Vagina (tissue), 2 donors: ENCODE results near the gene TFPI.

ENCODE experiments used
- CTCF ChIP-seq, 3 experiments: fragments of 450-650 bp in 2 of 3; fragments of 200-600 bp in 1 of 3; sonication (generic) in 1 of 3; IDR thresholded peaks; one replicate each; pipeline ENCODE4 v1.5.1; 2017 to 2019; ENCODE audit warnings: antibody characterized with exemption in 3 of 3, mild to moderate bottlenecking in 2 of 3, moderate library complexity in 2 of 3
- POLR2A ChIP-seq, 2 donors: fragments of 450-650 bp; IDR thresholded peaks; one replicate each; pipeline ENCODE4 v1.6.1; 2017; ENCODE audit warnings: antibody characterized with exemption in 2 of 2, mild to moderate bottlenecking in 2 of 2, moderate library complexity in 2 of 2
- POLR2AphosphoS5 ChIP-seq, 2 donors: sonication (generic); formaldehyde crosslinking; IDR thresholded peaks; one replicate each; pipeline ENCODE4 v1.9.0; 2017; ENCODE audit warnings: antibody characterized with exemption in 2 of 2, mild to moderate bottlenecking in 2 of 2, low read depth in 1 of 2; ENCODE audit not compliant: insufficient read depth in 1 of 2

GRCh38 chr2:187566266-187566665, 12.0 kb upstream of the TFPI start:
- TF ChIP-seq CTCF (IDR thresholded peaks at IDR 0.05) (no peak), POLR2A (IDR thresholded peaks at IDR 0.05) (no peak), POLR2AphosphoS5 (IDR thresholded peaks at IDR 0.05; ENCODE audit: insufficient read depth in 1 of 2, low read depth in 1 of 2) (no peak)
